HCT116 (cell line): ENCODE data around the gene TBL1X. TPM values are rescaled to one million over a fixed set of nuclear protein-coding genes. Genes with fewer than 3 reads are reported as not detected.

Experiments
- ATAC-seq: fragments of 200-7000 bp; cut with Tn5 transposase; 2 replicates; pipeline ENCODE4 v1.9.1; 2020; ENCODE audit warnings: mild to moderate bottlenecking, moderate library complexity
- BruUV-seq: library from RNA; stranded (reverse); fragments of 400-500 nt; replicated peaks from 2 replicates; lab custom pipeline; 2021; lab: Mats Ljungman, UMichigan
- CTCF ChIA-PET: fragments of 300-600 bp; sonication (Branson Sonifier 250); formaldehyde crosslinking; loops from one replicate; lab custom pipeline; 2021; ENCODE audit warnings: antibody characterized with exemption; lab: Charles Lee
- POLR2A ChIA-PET: fragments of 300-600, 350-600 bp; sonication (Branson Sonifier 250); formaldehyde crosslinking; loops from one replicate; lab custom pipeline; 2021; ENCODE audit warnings: antibody characterized with exemption; lab: Charles Lee
- RAD21 ChIA-PET, 2 experiments: fragments of 300-600 bp; sonication (Branson Sonifier 250); formaldehyde crosslinking; loops; one replicate each; lab custom pipeline; 2023; ENCODE audit warnings: low total read pairs in 2 of 2; ENCODE audit not compliant: uncharacterized antibody in 2 of 2, unreplicated experiment in 2 of 2, low non-redundant PET in 1 of 2; lab: Charles Lee
- DNase-seq: peaks from one replicate; pipeline ENCODE4 v3.0.0-alpha.2; 2010; ENCODE audit warnings: low read depth, low spot score
- H2AFZ ChIP-seq: fragments of 200-600 bp; shearing (Covaris generic), sonication (generic); 2 replicates; pipeline ENCODE4 v1.6.1; 2017; ENCODE audit warnings: low read depth, mixed run types, mixed read lengths, antibody characterized with exemption, low read length; ENCODE audit not compliant: poor library complexity, severe bottlenecking
- H3K27ac ChIP-seq: 2 replicates; pipeline ENCODE4 v1.5.1; 2012; ENCODE audit warnings: low read depth, low read length
- H3K27me3 ChIP-seq: fragments of 200-600 bp; sonication (generic); 2 replicates; pipeline ENCODE4 v1.6.1; 2016; ENCODE audit warnings: mixed run types, low read length, mixed read lengths; ENCODE audit not compliant: insufficient read depth
- H3K36me3 ChIP-seq, 2 experiments: fragments of 200-500 bp in 1 of 2; fragments of 200-600 bp in 1 of 2; sonication (Bioruptor generic) in 1 of 2; sonication (generic) in 1 of 2; 2 replicates each; pipeline versions ENCODE4 v1.5.1 to v1.6.1; 2014 to 2016; ENCODE audit warnings: low read length in 2 of 2, inconsistent platforms in 1 of 2, mixed read lengths in 1 of 2, mixed run types in 1 of 2; ENCODE audit not compliant: insufficient read depth in 2 of 2, control insufficient read depth in 1 of 2
- H3K4me1 ChIP-seq, 2 experiments: fragments of 200-600 bp in 1 of 2; sonication (generic) in 1 of 2; 2 replicates each; pipeline versions ENCODE4 v1.5.1 to v1.6.1; 2012 to 2017; ENCODE audit warnings: low read length in 2 of 2, inconsistent platforms in 1 of 2, mild to moderate bottlenecking in 1 of 2, mixed read lengths in 1 of 2, mixed run types in 1 of 2, moderate library complexity in 1 of 2; ENCODE audit not compliant: insufficient read depth in 2 of 2, control insufficient read depth in 1 of 2
- H3K4me2 ChIP-seq: fragments of 200-600 bp; sonication (generic); 2 replicates; pipeline ENCODE4 v1.6.1; 2017; ENCODE audit warnings: mixed run types, low read length, mixed read lengths
- H3K4me3 ChIP-seq, 2 experiments: fragments of 200-600 bp in 1 of 2; sonication (generic) in 1 of 2; replicated peaks in 1 of 2; 2 replicates each; pipeline ENCODE4 v1.5.1; 2011 to 2016; ENCODE audit warnings: low read length in 2 of 2, control low read depth in 1 of 2, low read depth in 1 of 2, mild to moderate bottlenecking in 1 of 2, mixed read lengths in 1 of 2, mixed run types in 1 of 2
- H3K79me2 ChIP-seq: fragments of 200-600 bp; sonication (generic); 2 replicates; pipeline ENCODE4 v1.6.1; 2017; ENCODE audit warnings: mild to moderate bottlenecking, mixed run types, low read length, moderate library complexity, mixed read lengths; ENCODE audit not compliant: insufficient read depth
- H3K9ac ChIP-seq: fragments of 200-600 bp; sonication (generic); 2 replicates; pipeline ENCODE4 v1.6.1; 2016; ENCODE audit warnings: low read length, mixed read lengths
- H3K9me2 ChIP-seq: fragments of 200-600 bp; sonication (generic), shearing (Covaris generic); 2 replicates; pipeline ENCODE4 v1.6.1; 2017; ENCODE audit warnings: mixed run types, mild to moderate bottlenecking, moderate library complexity; ENCODE audit not compliant: insufficient read depth
- H3K9me3 ChIP-seq, 2 experiments: fragments of 200-500 bp in 1 of 2; fragments of 200-600 bp in 1 of 2; sonication (Bioruptor generic) in 1 of 2; sonication (generic) in 1 of 2; 2 replicates each; pipeline ENCODE4 v1.6.1; 2014 to 2017; ENCODE audit warnings: low read length in 2 of 2, mixed read lengths in 2 of 2, inconsistent platforms in 1 of 2, low read depth in 1 of 2, mild to moderate bottlenecking in 1 of 2, mixed run types in 1 of 2, moderate library complexity in 1 of 2; ENCODE audit not compliant: control insufficient read depth in 1 of 2, insufficient read depth in 1 of 2
- H4K20me1 ChIP-seq: fragments of 200-600 bp; sonication (generic), shearing (Covaris generic); 2 replicates; pipeline ENCODE4 v1.6.1; 2017; ENCODE audit warnings: mixed run types, mild to moderate bottlenecking, moderate library complexity; ENCODE audit not compliant: insufficient read depth
- CBX3 ChIP-seq: IDR thresholded peaks from 2 replicates; pipeline ENCODE4 v1.6.1; 2012; ENCODE audit warnings: low read depth
- CEBPB ChIP-seq: IDR thresholded peaks from 2 replicates; pipeline ENCODE4 v1.6.1; 2012; ENCODE audit warnings: low read depth
- ELF1 ChIP-seq: IDR thresholded peaks from 2 replicates; pipeline ENCODE4 v1.6.1; 2012; ENCODE audit warnings: low read depth, borderline replicate concordance
- EZH2phosphoT487 ChIP-seq: fragments of 200-600 bp; IDR thresholded peaks from 2 replicates; pipeline ENCODE4 v1.6.1; 2018; ENCODE audit warnings: antibody characterized with exemption, borderline replicate concordance
- FOSL1 ChIP-seq: IDR thresholded peaks from 2 replicates; pipeline ENCODE4 v1.6.1; 2012; ENCODE audit warnings: low read depth
- JUND ChIP-seq: IDR thresholded peaks from 2 replicates; pipeline ENCODE4 v1.6.1; 2012
- POLR2A ChIP-seq: IDR thresholded peaks from 2 replicates; pipeline ENCODE4 v1.7.0; 2011; ENCODE audit warnings: borderline replicate concordance; ENCODE audit not compliant: insufficient read depth, insufficient read length; ENCODE audit errors: extremely low read depth
- POLR2AphosphoS5 ChIP-seq: IDR thresholded peaks from 2 replicates; pipeline ENCODE4 v1.6.1; 2011; ENCODE audit warnings: mild to moderate bottlenecking, low read depth, low read length, moderate library complexity
- SIN3A ChIP-seq: IDR thresholded peaks from 2 replicates; pipeline ENCODE4 v1.6.1; 2012; ENCODE audit warnings: low read depth
- SP1 ChIP-seq: IDR thresholded peaks from 2 replicates; pipeline ENCODE4 v1.6.1; 2012; ENCODE audit warnings: low read depth
- SRF ChIP-seq: IDR thresholded peaks from 2 replicates; pipeline ENCODE4 v1.6.1; 2012; ENCODE audit warnings: low read depth
- ZBTB33 ChIP-seq: IDR thresholded peaks from 2 replicates; pipeline ENCODE4 v1.6.1; 2011; ENCODE audit warnings: mild to moderate bottlenecking, low read length, moderate library complexity; ENCODE audit not compliant: insufficient replicate concordance; ENCODE audit errors: extremely low read depth
- ZFX ChIP-seq: fragments of 450-650 bp; IDR thresholded peaks from 2 replicates; pipeline ENCODE4 v1.6.1; 2017
- intact Hi-C: fragments of 100-400 bp; cut with micrococcal nuclease; formaldehyde crosslinking; loops from 2 replicates; pipeline ENCODE4 v1.10.0; 2022
- total RNA-seq: library from RNA; stranded (reverse); gene quantifications from one replicate; pipeline ENCODE4 v1.2.1, GENCODE V29; 2021; ENCODE audit not compliant: unreplicated experiment
- TF ChIP-seq, protein P1 (sequence below): IDR thresholded peaks from 2 replicates; pipeline ENCODE4 v1.6.1; 2012; ENCODE audit warnings: low read depth

The TBL1X gene
- total RNA-seq, 1 experiment from 2014 or later, result 37.8 TPM

DNA sequence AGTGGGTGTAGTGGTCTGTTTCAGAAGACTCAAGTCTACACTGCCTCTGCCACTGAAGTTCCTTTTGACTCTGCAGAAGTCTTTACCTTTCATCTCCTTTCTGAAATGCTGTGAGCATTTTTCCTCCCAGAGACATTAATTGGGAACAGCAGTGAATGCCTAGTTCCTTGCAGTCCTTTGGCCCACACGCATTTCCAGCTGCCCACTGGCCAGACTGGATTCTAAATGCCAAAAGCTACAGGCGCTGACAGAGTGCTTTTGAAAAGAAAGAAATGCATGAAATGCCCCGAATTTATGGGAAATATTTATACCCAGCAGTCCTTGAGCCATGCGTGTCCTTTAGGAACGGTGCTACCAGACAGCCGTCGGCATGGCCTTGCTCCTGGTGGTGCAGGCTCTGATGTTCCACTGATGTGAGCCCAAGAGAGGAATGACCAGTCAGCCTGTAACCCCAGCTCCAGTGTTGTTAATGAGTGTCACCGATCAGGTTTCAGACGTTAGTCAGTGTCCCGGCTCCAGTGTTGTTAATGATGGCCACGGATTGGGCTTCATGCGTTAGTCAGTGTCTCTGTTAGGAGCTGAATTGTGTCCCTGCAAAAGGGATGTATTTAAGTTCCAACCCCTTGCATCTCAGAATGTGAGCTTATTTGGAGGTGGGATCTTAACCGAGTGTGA lies 132.6 kb downstream of the TBL1X start:
- Histone ChIP-seq H3K4me2 (no peak overlapping the region), H3K27ac (no peak overlapping the region), H3K79me2 (no peaks in the 10 kb centered on the region), H4K20me1 (no peaks in the 10 kb centered on the region), H3K9me2 (no peaks in the 10 kb centered on the region), H2AFZ (no peak overlapping the region), H3K9ac (no peak overlapping the region), H3K9me3 (no peaks in the 10 kb centered on the region)
- ChIA-PET RAD21 (no interaction called here), POLR2A (no interaction called here)
- intact Hi-C loops, result no loop called here
- BruUV-seq, result no TSS peak
- no peak for TF ChIP-seq POLR2A
- TF ChIP-seq CEBPB, result no peak
- no peak for TF ChIP-seq SP1
- TF ChIP-seq FOSL1, result no peak
- no peak for TF ChIP-seq POLR2AphosphoS5
- no peak for TF ChIP-seq ZBTB33
- TF ChIP-seq, protein P1, sequence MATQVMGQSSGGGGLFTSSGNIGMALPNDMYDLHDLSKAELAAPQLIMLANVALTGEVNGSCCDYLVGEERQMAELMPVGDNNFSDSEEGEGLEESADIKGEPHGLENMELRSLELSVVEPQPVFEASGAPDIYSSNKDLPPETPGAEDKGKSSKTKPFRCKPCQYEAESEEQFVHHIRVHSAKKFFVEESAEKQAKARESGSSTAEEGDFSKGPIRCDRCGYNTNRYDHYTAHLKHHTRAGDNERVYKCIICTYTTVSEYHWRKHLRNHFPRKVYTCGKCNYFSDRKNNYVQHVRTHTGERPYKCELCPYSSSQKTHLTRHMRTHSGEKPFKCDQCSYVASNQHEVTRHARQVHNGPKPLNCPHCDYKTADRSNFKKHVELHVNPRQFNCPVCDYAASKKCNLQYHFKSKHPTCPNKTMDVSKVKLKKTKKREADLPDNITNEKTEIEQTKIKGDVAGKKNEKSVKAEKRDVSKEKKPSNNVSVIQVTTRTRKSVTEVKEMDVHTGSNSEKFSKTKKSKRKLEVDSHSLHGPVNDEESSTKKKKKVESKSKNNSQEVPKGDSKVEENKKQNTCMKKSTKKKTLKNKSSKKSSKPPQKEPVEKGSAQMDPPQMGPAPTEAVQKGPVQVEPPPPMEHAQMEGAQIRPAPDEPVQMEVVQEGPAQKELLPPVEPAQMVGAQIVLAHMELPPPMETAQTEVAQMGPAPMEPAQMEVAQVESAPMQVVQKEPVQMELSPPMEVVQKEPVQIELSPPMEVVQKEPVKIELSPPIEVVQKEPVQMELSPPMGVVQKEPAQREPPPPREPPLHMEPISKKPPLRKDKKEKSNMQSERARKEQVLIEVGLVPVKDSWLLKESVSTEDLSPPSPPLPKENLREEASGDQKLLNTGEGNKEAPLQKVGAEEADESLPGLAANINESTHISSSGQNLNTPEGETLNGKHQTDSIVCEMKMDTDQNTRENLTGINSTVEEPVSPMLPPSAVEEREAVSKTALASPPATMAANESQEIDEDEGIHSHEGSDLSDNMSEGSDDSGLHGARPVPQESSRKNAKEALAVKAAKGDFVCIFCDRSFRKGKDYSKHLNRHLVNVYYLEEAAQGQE, result no peak
- no peak for TF ChIP-seq ELF1
- TF ChIP-seq ZFX, result no peak
- TF ChIP-seq EZH2phosphoT487, result no peak
- no peak for TF ChIP-seq JUND
- no peak for TF ChIP-seq SRF
- TF ChIP-seq SIN3A, result no peak
- TF ChIP-seq CBX3, result no peak
- TF ChIP-seq, all 23 proteins: peak for 0
- Histone ChIP-seq H3K27me3 (no peaks in the 10 kb centered on the region), H3K4me1 (no peaks in the 10 kb centered on the region), H3K4me3 (no peak overlapping the region), H3K36me3 (no peaks in the 10 kb centered on the region)
- DNase-seq (no peak), ATAC-seq (no peak)
- CTCF ChIA-PET, result no interaction called here
